Fibroblast of skin of left quadriceps (primary cell): ENCODE measurements around the gene RSPO4.
"Not testable (repeated sequence)": the region's sequence is repeated elsewhere in the genome, so short reads cannot be mapped to it uniquely, and the experiment has no call there.

ENCODE experiments used
- DNase-seq, 2 experiments: peaks; one replicate each; pipeline ENCODE4 v3.0.0-alpha.2; 2013; ENCODE audit warnings: low read depth in 2 of 2

RSPO4 gene

DNA sequence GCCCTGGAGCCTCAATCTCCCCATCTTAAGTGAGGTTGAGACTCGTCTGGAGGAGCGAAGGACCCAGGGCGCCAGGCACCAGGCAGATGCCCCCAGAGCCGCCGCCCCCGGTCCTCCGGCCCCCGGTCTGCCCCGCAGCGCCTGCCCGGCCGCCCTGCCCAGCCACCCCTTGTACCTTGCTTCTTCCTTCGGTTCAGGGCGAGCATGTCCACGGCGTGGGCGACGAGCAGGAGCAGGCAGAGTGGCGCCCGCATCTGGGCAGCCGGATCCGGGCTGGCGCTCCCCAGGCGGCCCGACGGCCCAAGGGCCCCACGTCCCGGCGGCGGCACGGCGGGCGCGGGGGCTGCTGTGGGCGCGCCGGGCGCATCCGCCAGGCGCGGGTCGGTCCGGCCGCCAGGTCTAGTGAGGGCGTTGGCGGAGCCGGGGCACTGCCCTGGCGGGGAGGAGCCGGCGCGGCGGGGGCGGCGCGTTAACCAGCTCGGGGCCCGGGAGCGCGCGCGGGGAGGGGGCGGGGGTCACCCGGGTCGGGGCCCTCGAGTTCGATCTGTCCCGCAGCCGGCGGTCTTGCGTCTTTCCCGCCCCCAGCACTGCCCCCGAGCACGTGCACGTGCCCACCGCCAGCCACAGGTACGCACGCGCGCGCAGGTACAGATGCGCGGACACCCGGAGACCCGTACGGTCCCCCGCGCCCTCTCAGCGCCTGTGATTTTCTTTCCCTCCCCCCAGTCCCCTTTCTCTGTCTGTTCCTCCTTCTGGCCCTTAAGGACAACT, at the start of gene RSPO4:
Gene RSPO4, minus strand, starts transcription at position 401 of the 771 bp plus-strand sequence. Its CDS starts 147 bp downstream, at position 254.
- DNase-seq = no peak

- no peak for DNase-seq
Observed at GRCh38 chr20:1050440-1050839, 48.3 kb upstream of the RSPO4 start.

GRCh38 chr20:1045860-1046418, 43.8 kb upstream of the RSPO4 start:
- DNase-seq = no peak

DNA sequence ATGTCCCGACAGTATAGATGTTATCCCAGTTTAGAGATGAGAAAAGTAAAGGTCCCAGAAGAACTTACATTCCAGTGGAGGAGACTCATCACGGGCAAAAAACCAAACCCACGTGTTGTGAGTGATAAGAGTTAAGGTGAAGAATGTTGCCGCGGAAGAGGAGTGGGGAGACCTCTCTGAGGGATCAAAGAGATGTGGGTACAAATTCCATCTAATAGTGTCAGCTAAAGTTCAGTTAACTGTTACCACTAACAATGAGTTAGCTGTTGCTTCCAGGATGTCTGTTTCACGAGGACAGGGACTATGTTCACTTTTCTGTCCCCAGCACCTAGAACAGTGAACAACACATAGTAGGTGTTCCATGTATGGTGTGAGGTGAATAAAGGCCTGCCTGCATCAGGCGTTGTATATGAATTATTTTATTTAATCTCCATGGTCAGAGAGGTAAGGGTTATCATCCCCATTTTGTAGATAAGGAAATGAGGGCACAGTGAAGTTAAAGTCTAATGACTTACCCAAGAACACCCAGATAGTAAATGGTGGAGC, 39.8 kb upstream of the RSPO4 start:
- DNase-seq = no peak

DNA sequence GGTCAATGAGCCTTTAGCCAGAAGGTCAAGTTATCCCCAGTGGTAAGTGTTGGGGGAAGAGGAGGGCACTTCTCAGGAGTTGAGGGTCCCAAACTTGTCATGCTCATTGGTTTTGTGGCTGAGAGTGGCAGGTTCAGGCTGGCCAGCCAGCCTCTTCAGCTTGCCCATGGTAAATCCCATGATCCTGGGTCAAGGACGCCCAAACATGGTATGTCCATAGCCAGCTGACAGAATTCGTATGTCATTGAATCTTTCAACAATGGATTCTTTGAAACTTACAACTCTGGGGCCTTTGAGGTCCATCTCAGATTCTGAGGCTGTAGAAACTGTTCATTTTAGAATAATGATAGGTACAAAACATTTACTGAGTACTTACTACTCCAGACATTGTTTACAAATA, 36.1 kb upstream of the RSPO4 start:
- no peak for DNase-seq

- no peak for DNase-seq
Observed at GRCh38 chr20:1037039-1037438, 34.9 kb upstream of the RSPO4 start.

DNA sequence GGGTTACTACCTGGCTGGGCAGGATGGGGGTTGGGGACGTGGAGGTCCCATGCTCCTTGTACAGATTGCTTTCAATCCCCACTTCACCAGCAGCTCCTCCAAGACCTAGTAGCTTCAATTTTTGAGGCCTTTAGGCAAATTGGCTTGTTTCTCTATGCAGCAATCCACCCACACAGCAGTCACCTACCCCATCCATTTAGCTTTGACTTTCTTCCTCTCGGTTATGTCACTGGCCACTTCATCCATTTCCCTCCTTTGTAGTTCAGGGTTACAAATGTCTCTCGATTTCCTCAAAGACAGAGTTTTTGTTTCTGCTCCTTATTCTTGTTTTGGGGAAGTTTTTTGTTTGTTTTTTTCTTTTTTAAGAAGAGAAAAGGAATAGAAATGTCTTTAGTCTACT, 33.4 kb upstream of the RSPO4 start:
- DNase-seq = no peak

DNA sequence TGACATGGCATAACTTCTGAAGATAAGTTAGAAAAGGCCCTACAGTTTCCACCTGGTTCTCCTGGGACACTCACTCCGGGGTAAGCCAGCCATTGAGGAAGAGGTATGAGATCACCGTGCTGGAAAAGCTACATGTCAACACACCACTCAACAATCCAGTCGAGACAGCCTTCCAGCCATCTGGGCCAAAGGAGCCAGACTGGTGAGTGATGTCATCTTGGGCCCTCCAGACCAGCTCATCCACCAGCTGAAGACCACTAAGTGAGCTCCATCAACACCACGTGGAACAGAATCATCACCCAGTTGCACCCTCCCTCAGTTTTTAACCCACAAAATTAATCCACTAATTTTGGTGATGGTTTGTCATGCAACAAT, 32.3 kb upstream of the RSPO4 start:
- DNase-seq = no peak

DNA sequence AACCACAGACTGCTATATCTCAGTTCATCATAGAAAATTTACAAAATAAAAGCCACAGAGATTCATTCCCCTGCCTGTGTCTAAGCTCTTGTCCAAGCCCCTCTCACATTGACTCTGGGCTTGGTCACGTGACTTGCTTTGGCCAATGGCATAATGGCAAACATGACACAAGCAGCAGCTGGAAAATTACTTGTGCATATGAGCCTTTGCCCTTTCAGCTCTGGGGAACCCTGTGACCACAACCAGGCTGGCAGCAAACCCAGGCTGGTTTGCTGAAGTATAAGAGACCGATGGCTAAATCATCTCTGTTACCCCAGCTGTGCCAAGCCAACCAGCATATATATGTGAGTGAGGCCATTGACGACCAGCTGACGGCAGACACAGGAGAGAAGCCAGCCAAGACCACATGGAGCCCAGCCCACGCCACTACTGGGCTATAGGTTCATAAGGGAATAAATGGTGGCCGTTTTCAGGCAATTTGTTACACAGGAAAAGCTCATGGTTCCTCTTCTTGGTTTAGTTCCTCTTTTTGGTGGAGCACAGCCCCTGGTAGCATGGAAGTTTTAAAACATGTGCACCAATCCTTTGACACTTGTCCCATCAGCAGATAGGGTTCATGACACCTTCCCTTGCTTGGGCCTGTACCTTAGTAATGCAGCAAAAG, 31.8 kb upstream of the RSPO4 start:
- DNase-seq = no peak

DNA sequence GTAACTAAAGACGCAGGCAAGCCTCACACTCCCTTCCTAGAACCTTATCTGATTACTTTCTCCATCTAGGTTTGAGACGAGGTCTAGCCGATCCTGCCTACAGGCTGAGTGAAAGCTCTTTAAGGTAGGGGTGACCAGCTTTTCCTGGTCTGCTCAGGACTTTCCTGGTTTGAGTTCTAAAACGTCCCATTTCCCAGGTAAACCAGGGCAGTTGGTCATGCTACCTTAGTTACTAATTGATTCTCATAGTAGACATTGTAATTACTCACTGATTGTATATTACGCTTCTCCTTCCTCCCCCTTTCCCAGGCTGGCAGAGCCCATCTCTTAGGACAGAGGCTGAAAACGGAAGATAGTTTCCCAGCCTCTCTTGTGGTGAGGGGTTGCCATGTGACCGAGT, 27.9 kb upstream of the RSPO4 start:
- DNase-seq = no peak

DNA sequence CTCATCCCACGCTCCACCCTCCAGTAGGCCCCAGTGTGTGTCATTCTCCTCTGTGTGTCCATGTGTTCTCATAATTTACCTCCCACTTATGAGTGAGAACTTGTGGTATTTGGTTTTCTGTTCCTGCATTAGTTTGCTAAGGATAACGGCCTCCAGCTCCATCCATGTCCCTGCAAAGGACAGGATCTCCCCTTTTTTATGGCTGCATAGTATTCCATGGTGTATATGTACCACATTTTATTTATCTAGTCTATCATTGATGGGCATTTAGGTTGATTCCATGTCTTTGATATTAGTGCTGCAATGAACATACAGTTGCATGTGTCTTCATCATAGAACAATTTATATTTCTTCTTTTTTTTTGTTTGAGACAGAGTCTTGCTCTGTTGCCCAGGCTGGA, 24.1 kb upstream of the RSPO4 start:
- not testable (repeated sequence) for DNase-seq

DNA sequence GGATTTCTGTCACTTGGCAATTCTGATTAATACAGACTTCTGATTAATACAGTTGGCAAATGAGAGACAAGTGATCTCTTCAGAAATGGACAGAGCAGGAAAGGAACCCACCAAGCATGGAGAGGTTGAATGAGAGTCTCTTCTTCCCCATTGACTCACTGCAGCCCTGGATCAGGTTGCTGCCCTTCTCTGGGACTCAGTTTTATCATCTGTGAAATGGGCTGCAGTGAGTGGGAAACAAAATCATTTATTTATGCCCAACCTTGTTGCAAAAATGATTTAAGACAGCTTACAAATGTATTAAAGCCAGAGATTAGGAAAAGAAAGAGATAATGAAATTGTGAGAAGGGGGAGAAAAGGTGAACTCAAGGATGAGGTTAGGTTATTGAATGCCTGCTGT, 20.8 kb upstream of the RSPO4 start:
- no peak for DNase-seq

GRCh38 chr20:1020614-1021013, 18.5 kb upstream of the RSPO4 start:
- no peak for DNase-seq

- DNase-seq = no peak
Observed at GRCh38 chr20:1019344-1019743, 17.2 kb upstream of the RSPO4 start.

GRCh38 chr20:1017677-1018076, 15.6 kb upstream of the RSPO4 start:
- no peak for DNase-seq

GRCh38 chr20:1015181-1015580, 13.1 kb upstream of the RSPO4 start:
- DNase-seq = no peak

DNA sequence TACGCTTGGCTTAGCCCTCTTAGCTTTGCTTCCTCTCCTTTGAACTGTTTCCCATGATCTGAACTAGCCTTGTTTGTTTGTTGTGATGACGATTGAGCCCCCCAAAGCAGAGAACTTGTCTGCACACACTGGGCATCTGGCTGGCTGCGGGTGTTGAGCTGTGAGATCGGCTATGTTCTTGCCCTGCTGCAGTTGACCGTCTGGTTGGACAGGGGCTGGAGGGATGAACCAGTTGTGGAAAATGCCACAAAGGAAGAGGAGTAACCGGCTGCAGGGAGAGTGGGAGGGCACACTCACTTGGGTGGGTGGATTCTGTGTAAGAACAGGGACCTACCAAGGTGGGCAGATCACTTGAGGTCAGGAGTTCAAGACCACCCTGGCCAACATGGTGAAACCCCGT, 12.4 kb upstream of the RSPO4 start:
- no peak for DNase-seq

- no peak for DNase-seq
Observed at GRCh38 chr20:1013566-1014340, 11.6 kb upstream of the RSPO4 start.

DNA sequence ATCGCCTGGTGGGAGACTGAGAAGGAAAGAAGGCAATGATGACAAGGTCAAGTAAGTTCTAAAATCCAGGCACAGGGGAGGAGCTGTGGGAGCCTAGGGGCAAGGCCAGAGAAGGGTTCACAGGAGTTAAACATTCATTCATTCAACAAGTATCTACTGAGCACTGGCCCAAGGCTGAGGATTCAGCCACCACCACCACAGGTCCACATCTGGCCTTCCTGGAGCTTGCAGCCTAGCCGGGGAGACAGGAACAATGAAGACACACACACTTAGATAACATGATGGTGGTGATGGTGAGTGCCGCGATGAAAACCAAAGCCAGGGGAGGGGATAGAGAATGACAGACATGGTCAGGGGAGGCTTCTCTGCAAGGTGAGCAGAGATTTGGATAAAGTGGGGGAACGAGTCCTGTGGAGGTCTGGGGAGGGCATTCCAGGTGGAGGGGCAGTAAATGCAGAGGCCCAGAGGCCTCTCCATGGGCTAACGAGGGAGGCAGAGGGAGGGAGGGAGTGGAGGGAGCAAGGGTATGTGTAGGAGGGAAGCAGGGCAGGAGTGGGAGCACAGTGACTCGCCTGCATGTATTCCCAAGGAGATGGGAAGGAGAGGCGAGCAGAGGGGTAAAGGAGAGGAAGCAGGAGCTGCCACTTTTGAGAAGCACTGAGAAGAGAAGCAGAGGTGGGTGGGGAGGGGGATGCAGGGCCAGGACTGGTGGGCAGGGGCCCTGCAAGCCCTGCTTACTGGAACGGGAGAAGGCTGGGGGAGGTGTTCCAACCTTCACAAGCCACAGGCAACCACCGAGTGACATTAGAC, 10.5 kb upstream of the RSPO4 start:
- no peak for DNase-seq

- no peak for DNase-seq
Observed at GRCh38 chr20:1010659-1011058, 8.5 kb upstream of the RSPO4 start.

DNA sequence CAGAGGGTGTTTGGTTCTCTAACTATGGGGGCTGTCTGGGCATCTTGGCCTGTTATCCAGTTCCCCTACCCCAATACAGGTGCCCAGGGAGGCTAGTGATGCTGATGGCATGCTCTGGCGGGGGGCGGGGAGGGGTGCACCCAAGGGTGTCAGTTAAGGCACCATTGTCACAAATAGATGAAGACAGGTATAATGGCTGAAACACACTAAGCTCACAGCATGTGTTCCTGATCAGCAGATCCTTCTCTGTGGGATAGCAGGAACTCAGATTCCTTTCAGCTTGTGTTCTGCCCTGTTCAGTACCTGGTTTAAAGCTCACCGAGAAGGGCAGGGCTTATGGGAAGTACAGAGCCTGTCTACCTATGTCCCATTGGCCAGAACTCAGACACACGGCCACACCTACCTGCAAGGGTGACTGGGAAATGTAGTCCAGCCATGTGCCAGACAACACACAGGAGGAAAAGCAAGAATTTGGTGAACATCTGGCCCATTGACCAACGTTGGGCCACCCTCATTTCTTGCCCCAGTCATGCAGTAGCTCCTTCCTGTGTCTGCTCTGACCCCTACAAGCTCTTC, 3.4 kb upstream of the RSPO4 start:
- DNase-seq = no peak
